ENCODE results near the gene SOX9. TPM values are rescaled to one million over a fixed set of nuclear protein-coding genes. Genes with fewer than 3 reads are reported as not detected.
"Not testable (repeated sequence)": the region's sequence is repeated elsewhere in the genome, so short reads cannot be mapped to it uniquely, and the experiment has no call there.

SOX9 gene
- total RNA-seq, 1 donor from 2014 or later: 1.6 TPM

- Mint-ChIP-seq H3K27me3 (ENCODE audit: unreplicated experiment) (no peaks in the 10 kb centered on the region), H3K36me3 (ENCODE audit: unreplicated experiment) (peaks cover 4% of the 10 kb centered on the region), H3K9me3 (ENCODE audit: unreplicated experiment) (peaks cover 6% of the 10 kb centered on the region), H3K4me3 (ENCODE audit: unreplicated experiment) (no peak overlapping the region), H3K27ac (ENCODE audit: unreplicated experiment) (no peak overlapping the region), H3K4me1 (ENCODE audit: low read depth, unreplicated experiment) (peaks cover 14% of the 10 kb centered on the region)
- no peak for TF ChIP-seq CTCF (IDR thresholded peaks at IDR 0.05; ENCODE audit: partially characterized antibody, unreplicated experiment)
- no peak for DNase-seq
Measured at GRCh38 chr17:72135546-72136325, 14.9 kb downstream of the SOX9 start.

GRCh38 chr17:72136692-72137091 is 15.9 kb downstream of the SOX9 start:
- Mint-ChIP-seq H3K4me3 (ENCODE audit: unreplicated experiment) (no peak overlapping the region), H3K27me3 (ENCODE audit: unreplicated experiment) (no peaks in the 10 kb centered on the region), H3K9me3 (ENCODE audit: unreplicated experiment) (peaks cover 6% of the 10 kb centered on the region), H3K27ac (ENCODE audit: unreplicated experiment) (no peak overlapping the region), H3K36me3 (ENCODE audit: unreplicated experiment) (peaks cover 4% of the 10 kb centered on the region), H3K4me1 (ENCODE audit: low read depth, unreplicated experiment) (peaks cover 14% of the 10 kb centered on the region)
- no peak for TF ChIP-seq CTCF (IDR thresholded peaks at IDR 0.05; ENCODE audit: partially characterized antibody, unreplicated experiment)
- DNase-seq: no peak

GRCh38 chr17:72137161-72137560 is 16.3 kb downstream of the SOX9 start:
- DNase-seq: no peak
- Mint-ChIP-seq H3K27me3 (ENCODE audit: unreplicated experiment) (no peaks in the 10 kb centered on the region), H3K27ac (ENCODE audit: unreplicated experiment) (peak overlapping the region; percentile 76), H3K4me3 (ENCODE audit: unreplicated experiment) (peak overlapping the region; percentile 45), H3K4me1 (ENCODE audit: low read depth, unreplicated experiment) (peaks cover 14% of the 10 kb centered on the region), H3K36me3 (ENCODE audit: unreplicated experiment) (peaks cover 4% of the 10 kb centered on the region), H3K9me3 (ENCODE audit: unreplicated experiment) (peaks cover 6% of the 10 kb centered on the region)
- no peak for TF ChIP-seq CTCF (IDR thresholded peaks at IDR 0.05; ENCODE audit: partially characterized antibody, unreplicated experiment)

- Mint-ChIP-seq H3K4me3 (ENCODE audit: unreplicated experiment) (no peak overlapping the region), H3K27me3 (ENCODE audit: unreplicated experiment) (no peaks in the 10 kb centered on the region), H3K27ac (ENCODE audit: unreplicated experiment) (no peak overlapping the region), H3K4me1 (ENCODE audit: low read depth, unreplicated experiment) (peaks cover 14% of the 10 kb centered on the region), H3K36me3 (ENCODE audit: unreplicated experiment) (peaks cover 4% of the 10 kb centered on the region), H3K9me3 (ENCODE audit: unreplicated experiment) (peaks cover 6% of the 10 kb centered on the region)
- TF ChIP-seq CTCF (IDR thresholded peaks at IDR 0.05; ENCODE audit: partially characterized antibody, unreplicated experiment): no peak
- DNase-seq: no peak
Measured at GRCh38 chr17:72139212-72139611, 18.4 kb downstream of the SOX9 start.

- no peak overlapping the region for H3K27ac Mint-ChIP-seq (ENCODE audit: unreplicated experiment)
- no peaks in the 10 kb centered on the region for H3K27me3 Mint-ChIP-seq (ENCODE audit: unreplicated experiment)
- no peak for TF ChIP-seq CTCF (IDR thresholded peaks at IDR 0.05; ENCODE audit: partially characterized antibody, unreplicated experiment)
Measured at GRCh38 chr17:72141336-72141735, 20.5 kb downstream of the SOX9 start.

GRCh38 chr17:72142097-72142496 is 21.3 kb downstream of the SOX9 start:
- H3K9me3 Mint-ChIP-seq (ENCODE audit: unreplicated experiment); H3K4me1 Mint-ChIP-seq (ENCODE audit: low read depth, unreplicated experiment); H3K27ac Mint-ChIP-seq (ENCODE audit: unreplicated experiment); H3K4me3 Mint-ChIP-seq (ENCODE audit: unreplicated experiment); DNase-seq; H3K27me3 Mint-ChIP-seq (ENCODE audit: unreplicated experiment); H3K36me3 Mint-ChIP-seq (ENCODE audit: unreplicated experiment): not testable (repeated sequence)

More at GRCh38 chr17:72141336-72141735, 20.5 kb downstream of the SOX9 start:
- DNase-seq: no peak
- Mint-ChIP-seq H3K4me3 (ENCODE audit: unreplicated experiment) (no peak overlapping the region), H3K36me3 (ENCODE audit: unreplicated experiment) (peaks cover 4% of the 10 kb centered on the region), H3K9me3 (ENCODE audit: unreplicated experiment) (peaks cover 1% of the 10 kb centered on the region), H3K4me1 (ENCODE audit: low read depth, unreplicated experiment) (peaks cover 9% of the 10 kb centered on the region)

Data from glutamatergic neuron (in vitro differentiated cells).